GM12874 (cell line): ENCODE results near the gene IMMP2L.

Experiments used
- CTCF ChIP-seq: IDR thresholded peaks from 2 replicates; pipeline ENCODE4 v1.5.1; 2011; ENCODE audit warnings: low read depth, mild to moderate bottlenecking, control low read depth, low read length, moderate library complexity; ENCODE audit not compliant: insufficient read depth

The IMMP2L gene

DNA sequence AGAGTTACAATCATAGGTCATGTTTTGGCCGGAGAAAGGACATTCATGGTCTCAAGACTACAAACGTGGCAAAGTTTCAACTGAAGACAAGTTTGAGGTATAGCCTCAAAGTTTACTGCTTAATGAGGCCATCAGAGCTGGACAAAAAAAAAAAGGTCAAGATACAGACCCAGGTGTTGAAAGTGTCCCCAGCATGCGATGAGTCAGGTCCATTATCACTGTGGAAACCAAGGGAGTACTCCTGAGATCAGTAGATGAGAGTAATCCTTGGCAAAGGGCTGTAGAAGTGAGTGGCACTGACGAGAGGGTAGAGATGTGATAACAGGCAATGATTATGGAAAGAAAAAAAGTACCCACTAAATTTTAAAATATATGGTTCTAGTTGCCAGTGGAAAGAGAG lies 551.5 kb downstream of the IMMP2L start:
- TF ChIP-seq CTCF = no peak

- TF ChIP-seq CTCF = no peak
Measured at GRCh38 chr7:111009526-111010040, 552.7 kb downstream of the IMMP2L start.

GRCh38 chr7:111006691-111007090 lies 555.6 kb downstream of the IMMP2L start:
- no peak for TF ChIP-seq CTCF

- TF ChIP-seq CTCF = no peak
Measured at GRCh38 chr7:111006040-111006439, 556.3 kb downstream of the IMMP2L start.

- TF ChIP-seq CTCF = no peak
Measured at GRCh38 chr7:111005445-111005844, 556.8 kb downstream of the IMMP2L start.

GRCh38 chr7:111004310-111004901 lies 557.9 kb downstream of the IMMP2L start:
- no peak for TF ChIP-seq CTCF

DNA sequence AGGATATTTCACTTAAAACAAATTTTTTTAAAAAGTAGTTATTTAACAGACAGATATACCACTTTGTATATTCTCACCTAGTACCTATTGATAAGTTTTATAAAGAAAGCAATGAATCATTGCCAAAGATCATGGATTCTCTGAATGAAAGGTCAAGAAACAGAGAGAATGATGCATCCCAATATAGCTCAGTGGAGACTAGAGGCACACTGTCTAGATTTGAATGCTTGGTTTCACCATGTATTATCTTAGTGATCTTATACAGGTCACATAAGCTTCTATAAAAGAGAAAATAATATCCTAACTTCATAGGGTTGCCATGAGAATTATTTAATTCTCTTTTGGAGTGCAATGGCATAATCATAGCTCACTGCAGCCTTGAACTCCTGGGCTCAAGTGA lies 558.4 kb downstream of the IMMP2L start:
- TF ChIP-seq CTCF = no peak
